ENCODE measurements around the gene COL28A1.
"Not testable (repeated sequence)": the region's sequence is repeated elsewhere in the genome, so short reads cannot be mapped to it uniquely, and the experiment has no call there.

The COL28A1 gene

DNA sequence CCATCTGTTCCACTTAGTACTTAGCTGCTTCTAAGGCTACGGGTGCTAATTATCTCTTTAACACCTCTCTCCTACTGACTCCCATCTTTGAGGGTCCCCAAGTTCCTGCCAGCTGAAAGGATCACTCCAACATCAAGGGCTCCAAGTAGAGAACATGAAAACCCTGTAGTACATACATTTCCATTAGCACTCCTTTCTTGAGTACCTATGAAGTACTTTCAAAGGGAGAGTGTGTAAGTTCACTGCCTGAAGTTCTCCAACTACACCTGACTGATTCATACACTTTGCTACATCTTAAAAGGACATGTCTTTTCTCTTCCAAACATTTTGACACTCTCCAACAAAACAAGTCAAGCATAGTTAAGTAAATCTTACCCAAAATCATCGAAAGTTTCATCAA is 113.8 kb downstream of the COL28A1 start:
- DNase-seq (ENCODE audit: low read depth in 4 of 4, low spot score in 1 of 4) = no peak

DNA sequence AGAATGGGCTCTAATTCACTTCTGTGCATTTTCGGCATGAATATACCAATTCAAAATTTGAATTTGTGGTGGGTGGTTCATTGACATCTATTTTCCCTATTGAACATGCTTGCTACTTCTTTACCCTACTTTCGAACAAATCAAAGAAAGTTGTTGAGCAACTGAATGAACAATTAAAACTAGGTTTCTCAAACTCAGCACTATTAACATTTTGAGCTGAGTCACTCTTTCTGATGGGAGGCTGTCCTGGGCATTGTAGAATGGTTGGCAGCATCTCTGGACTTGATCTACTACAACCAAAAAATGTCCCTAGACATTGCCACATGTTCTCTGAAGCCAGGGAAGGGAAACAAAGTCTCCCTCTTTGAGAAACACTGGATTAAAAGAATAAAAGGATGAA is 116.7 kb downstream of the COL28A1 start:
- DNase-seq (ENCODE audit: low read depth in 4 of 4, low spot score in 1 of 4) = no peak

DNA sequence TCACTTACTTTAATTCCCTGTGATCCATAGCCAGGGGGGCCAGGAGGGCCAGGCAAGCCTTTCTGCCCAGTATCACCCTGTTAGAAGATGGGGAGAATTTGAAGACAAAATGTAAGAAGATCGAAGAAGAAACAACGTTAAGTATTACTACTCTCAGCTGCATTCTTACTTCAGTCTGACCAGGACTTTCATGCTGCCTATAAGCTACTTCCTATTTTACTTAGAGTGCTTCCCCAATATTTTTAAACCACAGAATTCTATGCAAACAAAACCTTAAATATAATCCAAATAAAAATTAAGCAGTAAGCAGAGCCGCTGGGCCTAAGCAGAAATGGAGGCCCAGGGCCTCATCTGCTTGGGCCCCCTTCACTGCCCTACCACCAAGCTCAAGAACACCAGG is 117.8 kb downstream of the COL28A1 start:
- DNase-seq (ENCODE audit: low read depth in 4 of 4, low spot score in 1 of 4) = no peak

DNA sequence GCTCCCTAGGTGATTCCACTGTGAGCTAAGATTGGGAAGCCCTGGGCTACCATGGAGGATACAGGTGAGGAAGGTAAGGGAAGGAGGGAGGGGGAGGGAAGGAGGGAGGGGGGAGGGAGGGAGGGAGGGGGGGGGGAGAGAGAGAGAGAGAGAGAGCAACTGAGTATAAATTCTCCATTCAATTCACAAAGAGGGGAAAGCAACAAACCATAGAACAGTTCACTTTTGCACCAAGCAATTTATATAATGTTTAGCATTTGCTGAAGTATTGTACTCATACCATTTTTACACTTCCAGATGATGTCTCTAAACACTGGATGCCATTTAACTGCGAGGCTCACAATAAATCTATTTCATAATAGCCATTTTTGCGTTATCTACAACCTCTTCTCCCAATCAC is 118.3 kb downstream of the COL28A1 start:
- no peak for DNase-seq (ENCODE audit: low read depth in 4 of 4, low spot score in 1 of 4)

DNA sequence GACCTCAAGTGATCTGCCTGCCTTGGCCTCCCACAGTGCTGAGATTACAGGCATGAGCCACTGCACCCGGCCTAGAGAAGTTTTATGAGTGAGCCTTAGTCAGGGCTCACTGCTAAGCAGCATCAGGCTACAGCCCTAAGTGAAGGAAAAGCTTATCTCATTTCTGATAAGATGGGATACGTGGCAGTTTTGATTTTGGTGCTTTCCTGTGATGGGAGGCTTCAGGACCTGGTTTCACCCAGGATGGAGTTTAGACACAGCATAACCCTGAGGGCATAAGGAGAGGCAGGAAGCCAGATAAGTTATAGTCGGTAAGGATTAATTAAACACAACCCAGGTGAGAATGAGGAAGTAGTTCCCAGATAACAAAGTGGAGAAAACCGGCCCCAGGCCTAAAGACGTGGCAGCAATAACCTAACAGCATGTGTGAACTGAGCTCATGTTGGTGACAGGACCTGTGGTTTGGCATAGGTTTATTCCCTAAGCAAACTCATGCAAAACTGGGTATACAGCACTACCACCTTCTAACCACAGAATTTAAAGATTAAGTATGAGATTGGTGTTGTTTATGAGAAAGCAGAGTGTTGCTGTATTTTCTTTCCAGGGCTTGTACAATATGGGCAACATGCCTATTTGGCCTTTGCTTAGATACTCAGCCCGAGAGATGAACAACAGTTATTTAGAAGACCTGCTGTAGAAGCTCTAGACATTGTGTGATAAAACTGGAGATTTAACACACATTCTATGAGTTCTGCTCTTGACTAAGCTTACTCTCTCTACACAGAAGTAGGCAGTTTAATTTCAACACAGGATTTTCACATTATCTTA is 119.4 kb downstream of the COL28A1 start:
- no peak for DNase-seq (ENCODE audit: low read depth in 4 of 4, low spot score in 1 of 4)

DNA sequence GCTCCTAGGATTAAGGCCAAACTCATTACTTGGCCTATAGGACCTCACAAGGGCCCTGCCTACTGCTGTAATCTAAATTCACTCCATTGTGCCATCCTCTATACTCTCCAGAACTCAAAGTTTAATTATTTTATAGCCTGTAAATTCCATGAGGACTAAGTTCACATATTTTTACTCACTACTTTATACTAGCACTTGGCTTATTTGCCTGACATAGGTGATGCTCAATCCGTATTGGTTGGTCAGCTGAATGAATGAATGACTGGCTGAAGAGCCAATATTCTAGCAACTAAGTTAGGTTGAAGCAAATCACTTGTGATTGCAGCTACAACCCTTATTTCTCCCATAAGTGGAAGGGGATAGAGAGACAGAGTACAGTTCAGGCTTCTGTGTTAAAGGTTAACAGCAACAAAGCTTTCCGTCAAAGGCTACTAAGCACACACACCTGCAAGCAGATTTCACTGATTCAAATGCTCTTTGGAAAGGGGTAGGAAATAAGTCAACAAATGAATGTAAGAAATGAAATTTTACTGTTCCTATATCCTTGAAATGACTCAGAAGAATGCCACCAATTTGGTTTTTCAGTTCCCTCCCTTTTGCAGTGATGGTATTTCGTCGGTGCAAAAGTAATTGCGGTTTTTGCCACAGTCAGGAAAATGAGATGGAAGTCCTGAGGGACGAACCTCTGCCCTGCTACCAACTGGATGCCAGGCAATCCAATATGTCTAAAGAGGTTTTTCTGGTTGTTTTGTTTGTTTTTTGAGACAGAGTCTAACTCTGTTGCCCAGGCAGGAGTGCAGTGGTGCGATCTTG is 120.7 kb downstream of the COL28A1 start:
- no peak for DNase-seq (ENCODE audit: low read depth in 4 of 4, low spot score in 1 of 4)

DNA sequence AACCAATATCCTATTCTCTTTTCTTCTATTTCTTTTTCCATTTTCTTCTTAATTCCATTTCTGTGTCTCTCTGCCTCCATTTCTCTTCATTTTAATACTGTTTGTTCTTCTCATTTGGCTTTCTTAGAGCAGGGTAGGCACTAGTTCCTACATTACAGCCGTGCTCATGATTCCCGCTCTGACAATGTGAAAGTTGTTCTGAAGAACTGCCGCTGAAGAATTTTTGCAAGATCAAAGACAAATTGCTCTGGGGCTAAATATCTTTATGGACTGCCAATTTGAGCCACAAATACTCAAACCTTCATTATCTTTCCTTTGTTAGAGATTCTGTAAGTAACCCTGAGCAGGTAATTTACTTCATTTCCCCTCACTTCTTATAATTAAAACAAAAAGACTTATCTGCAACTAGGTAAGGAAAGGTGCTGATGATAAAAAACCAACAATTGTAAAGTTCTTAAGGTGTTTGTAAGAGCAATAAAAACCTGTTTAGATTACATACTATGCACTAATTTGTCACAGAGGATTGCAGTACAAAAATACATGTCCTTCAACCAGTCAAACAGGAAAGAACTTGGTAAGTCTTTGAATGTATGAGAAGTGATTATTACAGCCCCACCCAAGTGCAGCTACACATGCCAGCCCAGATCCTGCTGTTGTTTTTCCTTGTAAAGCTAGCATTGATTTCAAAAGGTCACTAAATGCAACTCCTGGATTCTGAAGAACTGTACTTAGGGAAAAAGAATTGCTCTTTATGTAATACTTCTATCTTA is 127.5 kb downstream of the COL28A1 start:
- no peak for DNase-seq (ENCODE audit: low read depth in 4 of 4, low spot score in 1 of 4)

DNA sequence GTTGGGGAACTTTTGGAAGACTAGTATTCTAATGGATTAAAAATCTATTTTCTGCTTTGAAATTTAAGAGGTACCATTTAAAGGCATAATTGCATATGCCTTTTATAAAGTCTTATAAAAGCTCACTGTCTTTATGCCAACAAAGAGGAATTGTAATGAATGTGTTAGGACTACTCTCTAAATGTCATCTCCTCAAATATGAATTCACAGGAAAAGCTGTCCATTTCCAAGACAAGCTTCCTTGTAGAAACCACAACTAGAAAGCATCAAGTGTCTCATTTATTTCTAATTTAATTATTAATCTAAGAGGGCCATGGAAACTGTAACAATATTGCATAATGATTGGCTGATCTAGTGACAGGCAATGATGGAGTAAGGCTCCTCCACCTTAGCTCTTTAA is 130.2 kb downstream of the COL28A1 start:
- DNase-seq (ENCODE audit: low read depth in 4 of 4, low spot score in 1 of 4) = no peak

DNA sequence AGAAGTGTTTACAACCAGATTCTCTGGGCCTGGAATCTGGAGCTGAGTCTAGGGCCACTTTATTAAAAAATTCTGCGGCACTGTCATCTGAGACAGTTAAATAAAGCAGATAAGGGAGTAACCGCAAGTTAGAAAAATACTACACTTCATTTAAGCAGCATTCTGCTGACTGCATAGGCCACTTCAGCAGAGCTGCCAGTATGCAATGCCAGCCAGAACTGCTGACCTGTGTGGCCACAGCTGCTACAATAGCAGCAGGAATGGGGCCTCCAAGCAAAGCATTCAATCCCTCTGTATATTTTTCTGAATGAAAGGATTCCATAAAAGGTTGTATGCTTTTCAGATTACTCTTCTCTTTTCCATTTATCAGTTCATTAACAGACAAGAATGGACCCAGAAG is 136.0 kb downstream of the COL28A1 start:
- no peak for DNase-seq (ENCODE audit: low read depth in 4 of 4, low spot score in 1 of 4)

DNA sequence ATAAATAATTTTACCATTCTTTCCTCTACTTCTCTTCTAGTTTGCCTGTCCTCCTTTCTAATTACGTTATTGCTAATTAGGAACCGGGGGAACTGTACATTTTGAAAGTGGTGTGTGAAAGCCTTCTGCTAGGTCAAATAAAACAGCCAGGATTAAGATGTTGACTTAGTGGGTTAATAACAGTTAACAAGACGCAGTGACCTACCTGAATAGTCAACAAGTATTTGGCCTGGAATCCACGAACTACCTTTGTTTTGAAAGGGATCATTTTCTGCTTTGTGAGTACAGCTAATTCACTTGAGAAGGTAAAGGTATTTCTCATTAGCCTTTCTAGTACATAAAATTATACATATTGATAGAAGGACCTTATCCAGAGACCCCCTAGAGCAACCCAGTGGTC is 139.9 kb downstream of the COL28A1 start:
- no peak for DNase-seq (ENCODE audit: low read depth in 4 of 4, low spot score in 1 of 4)

DNA sequence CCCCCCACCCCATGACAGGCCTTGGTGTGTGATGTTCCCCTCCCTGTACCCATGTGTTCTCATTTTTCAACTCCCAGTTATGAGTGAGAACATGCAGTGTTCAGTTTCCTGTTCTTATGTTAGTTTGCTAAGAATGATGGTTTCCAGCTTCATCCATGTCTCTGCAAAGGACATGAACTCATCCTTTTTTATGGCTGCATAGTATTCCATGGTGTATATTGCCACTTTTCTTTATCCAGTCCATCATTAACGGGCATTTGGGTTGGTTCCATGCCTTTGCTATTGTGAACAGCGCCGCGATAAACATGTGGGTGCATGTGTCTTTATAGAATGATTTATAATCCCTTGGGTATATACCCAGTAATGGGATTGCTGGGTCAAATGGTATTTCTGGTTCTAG is 147.5 kb downstream of the COL28A1 start:
- DNase-seq (ENCODE audit: low read depth in 4 of 4, low spot score in 1 of 4) = not testable (repeated sequence)

DNA sequence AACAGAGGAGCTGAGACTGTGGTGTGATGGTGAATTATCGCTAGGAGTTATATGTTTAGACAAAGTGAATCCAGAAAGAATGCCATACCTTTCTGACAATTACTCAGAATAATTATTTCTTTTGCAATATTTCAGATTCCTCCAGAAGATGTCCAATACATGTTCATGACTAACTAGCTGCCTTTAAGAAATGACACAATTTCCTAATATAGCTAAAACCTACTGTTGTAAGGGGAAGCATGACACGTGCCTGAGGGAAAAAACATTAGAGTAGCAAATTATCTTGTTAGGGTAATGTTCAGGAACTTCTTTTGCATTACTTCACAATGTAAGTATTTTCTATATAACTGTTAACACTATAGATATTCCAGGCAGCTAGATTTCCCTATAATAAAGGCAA is 150.3 kb downstream of the COL28A1 start:
- DNase-seq (ENCODE audit: low read depth in 4 of 4, low spot score in 1 of 4) = no peak

DNA sequence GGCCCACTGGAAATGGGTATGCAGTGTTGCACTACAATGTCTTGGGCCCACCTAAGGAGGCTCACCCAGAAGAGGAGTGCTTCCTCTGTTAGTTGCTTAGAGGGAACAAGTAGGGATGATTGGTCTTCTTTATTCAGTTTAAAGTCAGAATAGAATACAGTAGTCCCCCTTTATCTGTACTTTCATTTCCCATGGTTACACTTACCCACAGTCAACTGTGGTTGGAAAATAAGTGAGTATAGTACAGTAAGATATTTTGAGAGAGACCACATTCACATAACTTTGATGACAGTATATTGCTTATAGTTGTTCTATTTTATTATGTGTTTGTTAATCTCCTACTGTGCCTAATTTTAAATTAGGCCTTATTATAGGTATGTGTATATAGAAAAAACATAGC is 151.4 kb downstream of the COL28A1 start:
- DNase-seq (ENCODE audit: low read depth in 4 of 4, low spot score in 1 of 4) = no peak

DNA sequence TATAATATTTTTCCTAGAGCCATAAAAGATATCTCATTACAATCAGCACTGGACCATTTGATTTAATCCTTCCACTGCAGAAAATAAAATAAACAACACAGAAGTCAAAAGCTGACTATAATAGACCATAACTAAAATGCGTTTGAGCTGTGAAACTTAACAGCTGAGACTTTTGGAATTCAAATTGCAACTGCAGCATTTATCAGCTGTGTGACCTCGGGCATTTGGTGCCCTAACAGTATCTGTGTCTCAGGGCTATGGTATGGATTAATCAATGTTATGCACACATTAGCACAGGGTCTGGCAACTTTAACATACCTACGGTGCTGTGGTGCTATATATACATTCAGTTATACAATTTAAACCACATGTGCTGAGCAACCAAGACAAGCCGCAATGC is 160.1 kb downstream of the COL28A1 start:
- DNase-seq (ENCODE audit: low read depth in 4 of 4, low spot score in 1 of 4) = no peak

DNA sequence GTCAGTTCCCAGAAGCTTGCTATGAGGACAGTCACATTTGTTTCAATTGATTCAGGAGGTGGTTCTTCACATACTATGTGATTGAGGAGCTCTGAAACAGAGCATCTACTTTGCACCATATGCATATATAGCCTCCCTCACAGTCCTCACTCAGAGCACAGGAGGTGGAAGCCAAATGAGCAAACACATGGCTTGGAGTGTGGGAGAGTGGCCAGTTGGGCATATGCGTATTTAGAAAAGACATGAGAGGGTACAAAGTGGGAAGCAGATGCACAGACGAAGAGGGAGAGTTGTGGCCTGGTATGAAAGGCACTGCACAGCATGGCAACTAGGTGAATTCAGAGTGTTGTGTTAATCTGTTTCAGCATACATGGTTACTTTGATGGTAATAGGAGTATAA is 165.6 kb downstream of the COL28A1 start:
- DNase-seq (ENCODE audit: low read depth in 4 of 4, low spot score in 1 of 4) = no peak

DNA sequence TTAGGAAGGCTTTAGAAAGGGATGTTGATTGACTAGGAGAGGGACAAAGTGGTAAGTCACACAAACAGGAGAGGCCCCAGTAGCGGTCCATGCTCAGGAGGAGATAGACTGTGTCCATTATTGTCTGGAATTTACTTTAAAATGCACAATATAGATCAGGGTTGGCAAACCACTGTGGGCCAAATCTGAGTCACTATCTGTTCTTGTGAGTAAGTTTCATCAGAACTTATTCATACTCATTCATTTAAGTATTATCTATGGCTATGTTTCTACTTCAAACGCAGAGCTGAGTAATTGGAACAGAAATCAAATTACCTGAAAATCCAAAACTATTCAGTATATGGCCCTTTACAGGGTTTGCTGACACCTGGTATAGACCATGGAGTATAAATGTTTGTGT is 166.5 kb downstream of the COL28A1 start:
- no peak for DNase-seq (ENCODE audit: low read depth in 4 of 4, low spot score in 1 of 4)

DNA sequence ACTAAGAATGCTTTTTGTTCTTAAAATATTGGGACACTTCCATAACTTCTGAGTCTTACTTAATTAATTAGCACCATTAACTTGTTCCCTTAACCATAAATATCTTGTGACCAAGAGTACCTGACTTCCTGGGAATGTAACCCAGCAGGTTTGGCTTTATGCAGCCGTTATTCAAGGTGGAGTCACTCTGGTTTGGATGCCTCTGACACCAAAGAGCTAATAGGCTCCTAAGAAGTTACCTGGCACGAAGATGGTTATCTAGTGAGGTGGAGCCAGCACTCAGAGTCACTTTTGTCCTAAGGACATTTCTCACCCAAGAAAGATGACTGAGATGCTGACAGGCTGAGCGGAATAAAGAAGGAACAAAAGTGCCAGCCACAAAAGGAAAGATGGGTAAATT is 181.0 kb downstream of the COL28A1 start:
- DNase-seq (ENCODE audit: low read depth in 4 of 4, low spot score in 1 of 4) = no peak

DNA sequence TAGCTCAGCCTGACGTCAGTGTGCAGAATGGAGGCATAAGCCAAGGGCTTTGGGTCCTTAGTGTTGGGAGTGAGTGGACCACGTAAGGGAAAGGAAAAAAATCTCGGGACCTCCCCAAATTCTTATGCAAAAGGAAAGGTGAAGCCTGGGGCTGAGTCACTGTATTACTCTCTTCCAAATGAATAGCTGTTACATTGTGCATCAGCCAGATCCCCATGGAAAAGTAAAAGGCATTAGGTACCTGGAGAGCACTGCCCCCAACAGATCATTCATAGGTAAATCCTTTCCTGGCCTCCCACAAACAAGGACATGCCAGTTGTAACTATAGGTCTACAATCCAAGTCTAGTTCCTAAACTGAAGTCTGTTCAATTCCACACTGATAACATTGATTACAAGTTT is 182.8 kb downstream of the COL28A1 start:
- DNase-seq (ENCODE audit: low read depth in 4 of 4, low spot score in 1 of 4) = no peak

DNA sequence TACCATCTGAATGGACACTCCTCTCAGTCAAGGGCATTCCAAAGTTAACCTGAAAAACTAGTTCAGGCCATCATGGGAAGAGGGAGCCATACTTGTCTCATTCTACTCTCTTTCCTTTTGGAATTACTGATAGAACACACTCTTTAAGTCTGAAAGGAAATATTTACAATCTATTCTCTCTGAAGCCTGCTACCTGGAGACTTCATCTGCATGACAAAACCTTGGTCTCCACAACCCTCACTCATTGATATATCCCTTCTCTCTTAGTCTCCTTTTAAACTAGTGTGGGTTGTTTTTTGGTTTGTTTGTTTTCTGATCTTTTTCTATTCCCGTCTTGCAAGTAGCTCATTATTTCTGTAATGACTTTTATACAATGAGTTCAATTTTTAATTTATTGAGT is 183.8 kb downstream of the COL28A1 start:
- no peak for DNase-seq (ENCODE audit: low read depth in 4 of 4, low spot score in 1 of 4)

DNA sequence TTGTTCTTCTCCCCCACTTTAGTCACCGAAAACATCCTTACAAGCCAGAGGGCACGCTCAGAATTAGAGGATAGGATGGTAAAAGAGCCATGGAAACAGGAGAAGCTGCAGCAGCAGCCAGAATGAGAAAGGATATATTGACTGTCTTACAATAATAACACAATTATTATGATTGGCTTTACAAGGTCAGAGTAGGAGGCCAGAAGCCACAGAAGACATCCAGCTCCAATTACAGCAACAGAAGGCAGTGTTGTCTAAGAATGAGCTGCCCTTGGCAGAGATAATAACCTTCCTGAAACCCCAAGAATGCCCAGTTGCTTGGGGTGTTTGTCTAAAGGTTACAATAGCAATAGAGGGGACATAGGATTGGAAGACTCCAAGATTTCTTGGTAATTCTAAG is 184.5 kb downstream of the COL28A1 start:
- no peak for DNase-seq (ENCODE audit: low read depth in 4 of 4, low spot score in 1 of 4)

DNA sequence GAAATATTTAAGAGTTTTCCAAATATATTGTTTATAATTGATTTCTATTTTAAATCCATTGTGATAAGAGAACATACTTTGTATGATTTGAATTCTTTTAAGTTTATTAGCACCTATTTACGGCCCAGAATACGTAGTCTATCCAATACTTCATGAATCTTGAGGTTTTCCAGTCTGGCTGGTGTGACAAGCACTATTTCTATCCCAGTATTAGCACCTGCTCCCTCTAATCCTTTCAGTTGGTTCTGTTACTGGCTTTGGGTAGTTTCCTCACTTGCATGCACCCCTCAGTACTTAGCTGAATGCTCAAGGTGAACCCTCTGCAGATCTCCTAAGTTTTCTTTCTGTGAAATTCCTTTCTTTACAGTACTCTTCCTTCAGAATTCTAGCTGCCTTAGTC is 186.5 kb downstream of the COL28A1 start:
- DNase-seq (ENCODE audit: low read depth in 4 of 4, low spot score in 1 of 4) = no peak

DNA sequence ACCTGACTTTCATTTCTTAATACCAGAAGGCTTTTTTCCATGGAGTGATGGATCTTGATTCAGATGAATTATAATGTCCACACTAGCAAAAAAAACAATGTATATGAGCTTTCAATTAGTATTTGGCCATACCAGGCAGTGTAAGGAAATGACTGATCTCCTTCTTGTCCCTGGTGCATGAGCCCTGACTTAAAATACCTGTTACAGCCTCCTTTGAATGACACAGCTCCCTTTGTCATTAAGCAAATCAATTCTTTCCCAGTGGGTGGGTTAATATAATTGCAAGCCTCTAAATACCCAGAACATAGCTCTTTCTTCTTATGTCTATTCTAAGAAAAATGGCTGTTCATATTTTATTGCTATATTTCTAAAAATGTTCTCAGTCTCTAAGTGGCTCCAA is 188.6 kb downstream of the COL28A1 start:
- no peak for DNase-seq (ENCODE audit: low read depth in 4 of 4, low spot score in 1 of 4)

All from stimulated activated CD4-positive, alpha-beta T cell treated with anti-CD3 and anti-CD28 coated beads, Interleukin-1b, Interleukin-23, amount 100 ng/mL, for 24 hours (primary cell).